Loucy (cell line): ENCODE results near the gene OR9A2.

Experiments used
- H2AFZ ChIP-seq: fragments of 200-600 bp; sonication (generic); 2 replicates; pipeline ENCODE4 v1.6.0; 2016; ENCODE audit warnings: antibody characterized with exemption, mild to moderate bottlenecking, low read length, moderate library complexity
- H3F3A ChIP-seq: fragments of 200-600 bp; 2 replicates; pipeline ENCODE4 v1.6.0; 2016; ENCODE audit warnings: antibody characterized with exemption, low read depth, mild to moderate bottlenecking
- H3K27me3 ChIP-seq: fragments of 200-600 bp; sonication (generic); 2 replicates; pipeline ENCODE4 v1.6.1; 2014; ENCODE audit warnings: low read length, mild to moderate bottlenecking; ENCODE audit not compliant: insufficient read depth, poor library complexity, severe bottlenecking
- H3K36me3 ChIP-seq: fragments of 200-600 bp; sonication (generic); 2 replicates; pipeline ENCODE4 v1.6.1; 2016; ENCODE audit warnings: low read length; ENCODE audit not compliant: insufficient read depth
- H3K4me1 ChIP-seq: fragments of 200-600 bp; sonication (generic); 2 replicates; pipeline ENCODE4 v1.5.1; 2014; ENCODE audit warnings: low read length, mild to moderate bottlenecking; ENCODE audit not compliant: insufficient read depth, poor library complexity, severe bottlenecking
- H3K4me2 ChIP-seq: fragments of 200-600 bp; sonication (generic); 2 replicates; pipeline ENCODE4 v1.6.0; 2014; ENCODE audit warnings: antibody characterized with exemption, low read length, low read depth, mild to moderate bottlenecking; ENCODE audit not compliant: poor library complexity, severe bottlenecking
- H3K4me3 ChIP-seq: fragments of 200-600 bp; sonication (generic); 2 replicates; pipeline ENCODE4 v1.5.1; 2014; ENCODE audit warnings: low read length, mild to moderate bottlenecking, mixed read lengths; ENCODE audit not compliant: poor library complexity, severe bottlenecking
- H3K79me2 ChIP-seq: fragments of 200-600 bp; sonication (generic); 2 replicates; pipeline ENCODE4 v1.6.1; 2014; ENCODE audit warnings: low read length; ENCODE audit not compliant: insufficient read depth
- H3K9ac ChIP-seq: fragments of 200-600 bp; sonication (generic); 2 replicates; pipeline ENCODE4 v1.6.0; 2014; ENCODE audit warnings: mild to moderate bottlenecking, low read depth, low read length, moderate library complexity; ENCODE audit not compliant: poor library complexity, severe bottlenecking
- H3K9me2 ChIP-seq: fragments of 200-600 bp; sonication (generic); replicated peaks from 2 replicates; pipeline ENCODE4 v1.6.1; 2016; ENCODE audit warnings: low read depth, low read length, mixed read lengths
- H3K9me3 ChIP-seq: fragments of 200-600 bp; sonication (generic); 2 replicates; pipeline ENCODE4 v1.6.1; 2014; ENCODE audit warnings: mild to moderate bottlenecking, antibody characterized with exemption, low read length, low read depth; ENCODE audit not compliant: insufficient read depth
- H4K20me1 ChIP-seq: fragments of 200-600 bp; sonication (generic); 2 replicates; pipeline ENCODE4 v1.6.0; 2014; ENCODE audit warnings: antibody characterized with exemption, low read length, mild to moderate bottlenecking; ENCODE audit not compliant: insufficient read depth, poor library complexity, severe bottlenecking
- CTCF ChIP-seq: fragments of 200-600 bp; sonication (generic); conservative IDR thresholded peaks from 2 replicates; pipeline ENCODE4 v1.5.1; 2014; ENCODE audit warnings: mild to moderate bottlenecking, antibody characterized with exemption, low read length
- EZH2phosphoT487 ChIP-seq: fragments of 200-600 bp; IDR thresholded peaks from 2 replicates; pipeline ENCODE4 v1.6.1; 2018; ENCODE audit warnings: antibody characterized with exemption, mild to moderate bottlenecking, moderate library complexity, borderline replicate concordance

Gene OR9A2

DNA sequence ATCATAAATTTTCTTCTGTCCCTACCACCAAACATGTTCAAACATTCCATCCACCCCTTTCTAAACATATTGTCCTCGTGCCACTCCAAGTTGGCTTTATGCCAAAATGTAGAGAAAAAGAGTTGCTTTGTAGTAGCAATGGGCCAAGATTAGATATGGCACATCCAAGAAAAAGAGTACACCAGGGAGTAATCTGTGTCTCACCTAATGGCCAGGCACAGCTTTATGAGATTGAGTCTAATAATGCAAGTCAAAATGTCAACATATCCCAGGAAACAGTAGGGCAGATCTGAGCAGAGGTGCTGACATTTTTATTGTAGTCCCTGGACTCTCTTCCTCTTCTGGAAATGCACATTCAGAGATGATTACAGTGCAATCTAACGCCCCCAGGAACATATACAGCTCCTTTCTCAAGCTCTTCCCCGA, 19.5 kb upstream of the OR9A2 start:
- no peak overlapping the region for H3K4me2 ChIP-seq
- no peaks in the 10 kb centered on the region for H3K9me3 ChIP-seq
- H3K4me1 ChIP-seq = peaks cover 45% of the 10 kb centered on the region
- no peaks in the 10 kb centered on the region for H3F3A ChIP-seq
- no peaks in the 10 kb centered on the region for H4K20me1 ChIP-seq
- no peak overlapping the region for H2AFZ ChIP-seq
- no peaks in the 10 kb centered on the region for H3K27me3 ChIP-seq
- H3K79me2 ChIP-seq = no peaks in the 10 kb centered on the region
- H3K9ac ChIP-seq = no peak overlapping the region
- no peak overlapping the region for H3K4me3 ChIP-seq
- no peaks in the 10 kb centered on the region for H3K36me3 ChIP-seq
- no peaks in the 10 kb centered on the region for H3K9me2 ChIP-seq
- no peak for TF ChIP-seq CTCF
- no peak for TF ChIP-seq EZH2phosphoT487

- H3K27me3 ChIP-seq = no peaks in the 10 kb centered on the region
- TF ChIP-seq EZH2phosphoT487 (no peak), CTCF (no peak)
- no peaks in the 10 kb centered on the region for H3K79me2 ChIP-seq
- no peaks in the 10 kb centered on the region for H3K9me3 ChIP-seq
- no peaks in the 10 kb centered on the region for H4K20me1 ChIP-seq
- peak overlapping the region; percentile 89 for H2AFZ ChIP-seq
- H3K4me3 ChIP-seq = peak overlapping the region; percentile 19
- H3K9me2 ChIP-seq = no peaks in the 10 kb centered on the region
- H3K4me1 ChIP-seq = peaks cover 59% of the 10 kb centered on the region
- peak overlapping the region; percentile 52 for H3K9ac ChIP-seq
- peak overlapping the region; percentile 46 for H3K4me2 ChIP-seq
- H3K36me3 ChIP-seq = no peaks in the 10 kb centered on the region
- H3F3A ChIP-seq = no peaks in the 10 kb centered on the region
These were observed 16.5 kb upstream of the OR9A2 start for GRCh38 chr7:143043391-143043790.

GRCh38 chr7:143042790-143043271, 15.9 kb upstream of the OR9A2 start:
- no peaks in the 10 kb centered on the region for H3K79me2 ChIP-seq
- no peaks in the 10 kb centered on the region for H3K36me3 ChIP-seq
- peak overlapping the region; percentile 89 for H2AFZ ChIP-seq
- no peaks in the 10 kb centered on the region for H3K9me3 ChIP-seq
- H3K9me2 ChIP-seq = no peaks in the 10 kb centered on the region
- no peaks in the 10 kb centered on the region for H4K20me1 ChIP-seq
- peaks cover 64% of the 10 kb centered on the region for H3K4me1 ChIP-seq
- H3K4me3 ChIP-seq = peak overlapping the region; percentile 19
- TF ChIP-seq EZH2phosphoT487 (no peak), CTCF (no peak)
- H3F3A ChIP-seq = no peaks in the 10 kb centered on the region
- peak overlapping the region; percentile 52 for H3K9ac ChIP-seq
- no peaks in the 10 kb centered on the region for H3K27me3 ChIP-seq
- H3K4me2 ChIP-seq = peak overlapping the region; percentile 46
